Measurements from ENCODE around the gene NCK2. TPM values are rescaled to one million over a fixed set of nuclear protein-coding genes. Genes with fewer than 3 reads are reported as not detected.

Gene NCK2
- total and polyA plus RNA-seq, 2 of the 4 experiments (the other 2 are of a cell fraction), result 15.8 to 22.2 TPM

GRCh38 chr2:105894327-105894944 is 149.7 kb downstream of the NCK2 start:
- Histone ChIP-seq H2BK120ac (ENCODE audit: low read depth, low read length) (no peak overlapping the region), H3K36me3 (ENCODE audit: control insufficient read depth, insufficient read depth, low read length) (peaks cover 12% of the 10 kb centered on the region), H4K20me1 (ENCODE audit: insufficient read depth, low read length) (no peaks in the 10 kb centered on the region), H3K23ac (ENCODE audit: low read depth, low read length) (no peak overlapping the region), H3K4me2 (ENCODE audit: low read depth, low read length) (no peak overlapping the region), H3K56ac (ENCODE audit: extremely low read depth, insufficient read depth, low read length) (no peak overlapping the region), H2BK5ac (ENCODE audit: low read depth, low read length, poor library complexity, severe bottlenecking) (no peak overlapping the region), H4K8ac (ENCODE audit: low read depth in 2 of 2, low read length in 2 of 2) (no peak overlapping the region), H3K27ac (ENCODE audit: insufficient read depth, low read length) (no peak overlapping the region), H3K79me1 (ENCODE audit: low read depth in 1 of 2, low read length in 2 of 2) (peaks cover 4 to 18% of the 10 kb centered on the region in 2 experiments), H3K9ac (ENCODE audit: low read depth, low read length) (no peak overlapping the region), H3K4me3 (ENCODE audit: insufficient read depth, low read depth, low read length) (no peak overlapping the region), H2BK15ac (ENCODE audit: low read depth, low read length) (no peak overlapping the region), H3K9me1 (ENCODE audit: insufficient read depth, low read length) (no peaks in the 10 kb centered on the region; the same call in 1 of the 2 replicates), H2BK20ac (ENCODE audit: low read depth, low read length) (no peak overlapping the region), H3K14ac (replicated peaks; ENCODE audit: low read depth, low read length) (no peak overlapping the region), H3K4me1 (ENCODE audit: control insufficient read depth, insufficient read depth, low read length) (no peaks in the 10 kb centered on the region), H3K9me3 (ENCODE audit: control insufficient read depth, insufficient read depth, low read length) (no peaks in the 10 kb centered on the region), H4K5ac (ENCODE audit: low read depth, low read length) (no peak overlapping the region), H2AFZ (replicated peaks; ENCODE audit: low read length, poor library complexity) (no peak overlapping the region), H3K4ac (ENCODE audit: low read depth, low read length) (no peak overlapping the region), H3K27me3 (ENCODE audit: control insufficient read depth, insufficient read depth, low read length) (no peaks in the 10 kb centered on the region), H4K91ac (ENCODE audit: insufficient read depth, low read depth, low read length) (no peak overlapping the region), H2AK5ac (ENCODE audit: low read depth, low read length) (no peak overlapping the region), H3K18ac (ENCODE audit: low read depth, low read length) (no peak overlapping the region), H2AK9ac (replicated peaks; ENCODE audit: low read depth, low read length, poor library complexity) (no peak overlapping the region)
- intact Hi-C loops (cut with micrococcal nuclease), result no loop called here
- ChIA-PET CTCF (interaction anchor here (0.9 kb wide), 1 partner anchor 221 kb away, joined by 3 read pairs; no protein-coding TSS in a partner anchor), POLR2A (ENCODE audit: unreplicated experiment) (no interaction called here)
- ATAC-seq (ENCODE audit: low read depth) (no peak), DNase-seq (no peak)
- dilution Hi-C loops (cut with HindIII; ENCODE audit: low sequenced_read_pairs, unreplicated experiment), result no loop called here
- WGBS, 2 experiments (ENCODE audit: extremely low coverage in 2 of 2, insufficient read length in 1 of 2), result 100% methylated on average over 1 of the region's 13 CpGs; no CpG with 5 or more reads in 1 of the 2 experiments
- BruUV-seq (replicated peaks), result no TSS peak
- in situ Hi-C loops (cut with MboI; ENCODE audit: low sequenced_read_pairs), result no loop called here
- no peak for TF ChIP-seq MXI1 (IDR thresholded peaks at IDR 0.05; ENCODE audit: borderline replicate concordance, low read depth, low read length)
- no peak for TF ChIP-seq FOS (IDR thresholded peaks at IDR 0.05; ENCODE audit: low read depth, low read length)

Data from IMR-90 (cell line).